Occipital lobe (tissue), 3 donors: ENCODE results near the gene CUX1. TPM values are rescaled to one million over a fixed set of nuclear protein-coding genes. Genes with fewer than 3 reads are reported as not detected.
"Not testable (repeated sequence)": the region's sequence is repeated elsewhere in the genome, so short reads cannot be mapped to it uniquely, and the experiment has no call there.

ENCODE experiments used
- DNase-seq: peaks from one replicate; lab custom pipeline; 2025; lab: John Stamatoyannopoulos, UW
- small RNA-seq: library from RNA; depleted of rRNA; stranded (forward); fragments of <200 nt; gene quantifications from one replicate; pipeline ENCODE3, GENCODE V24; 2014
- total RNA-seq: library from RNA; depleted of rRNA; stranded (reverse); fragments of >200 nt; gene quantifications from one replicate; pipeline ENCODE4 v1.2.3, GENCODE V29; 2014

The CUX1 gene
- total RNA-seq, 1 donor from 2014 or later: 23.2 TPM

GRCh38 chr7:102326157-102326889 lies 508.9 kb downstream of the CUX1 start:
- no peak for DNase-seq

- not testable (repeated sequence) for DNase-seq
These were observed 509.8 kb downstream of the CUX1 start for GRCh38 chr7:102327183-102327582.

- DNase-seq: not testable (repeated sequence)
These were observed 511.4 kb downstream of the CUX1 start for GRCh38 chr7:102328863-102329262.

GRCh38 chr7:102329366-102329765 lies 511.9 kb downstream of the CUX1 start:
- DNase-seq: not testable (repeated sequence)

DNA sequence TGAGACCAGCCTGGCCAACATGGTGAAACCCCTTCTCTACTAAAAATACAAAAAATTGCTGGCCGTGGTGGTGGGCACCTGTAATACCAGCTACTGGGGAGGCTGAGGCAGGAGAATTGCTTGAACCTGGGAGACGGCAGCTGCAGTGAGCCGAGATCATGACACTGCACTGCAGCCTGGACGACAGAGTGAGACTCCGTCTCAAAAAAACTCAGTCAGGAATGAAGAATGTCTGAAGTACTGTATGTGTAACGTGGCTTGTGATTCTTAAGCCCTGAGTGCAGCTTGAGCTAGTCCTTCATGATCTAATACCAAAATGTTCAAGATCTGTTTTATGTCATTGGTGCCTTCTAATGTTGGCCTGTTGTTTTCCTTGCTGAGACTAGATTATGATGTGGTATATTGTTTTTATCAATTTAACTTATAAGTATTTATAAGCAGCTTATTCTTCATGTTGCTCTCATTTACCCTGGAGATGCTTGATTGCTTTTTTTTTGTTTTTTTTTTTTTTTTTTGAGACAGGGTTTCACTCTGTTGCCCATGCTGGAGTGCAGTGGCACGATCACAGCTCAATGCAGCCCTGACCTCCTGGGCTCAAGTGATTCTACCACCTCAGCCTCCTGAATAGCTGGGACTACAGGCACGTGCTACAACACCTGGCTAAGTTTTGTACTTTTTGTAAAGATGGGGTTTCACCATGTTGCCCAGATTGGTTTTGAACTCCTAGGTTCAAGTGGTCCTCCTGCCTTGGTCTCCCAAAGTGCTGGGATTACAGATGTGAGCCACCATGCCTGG lies 513.4 kb downstream of the CUX1 start:
- not testable (repeated sequence) for DNase-seq

Small RNAs within 50 kb of the gene (small RNA-seq; reads per million reads assigned to genes)
- gene AC005086.2: not detected
- gene AC005086.3: not detected
- gene AC005086.4: not detected
- not detected for gene AC005088.1
- not detected for gene MIR4285
- not detected for gene RF00554

Other genes starting within 250 kb of the CUX1 start
- not detected for gene MYL10, start 188.3 kb upstream of the CUX1 start, total RNA-seq